Measurements from ENCODE around the gene PTPRF.
"Not testable (repeated sequence)": the region's sequence is repeated elsewhere in the genome, so short reads cannot be mapped to it uniquely, and the experiment has no call there.

PTPRF gene

DNA sequence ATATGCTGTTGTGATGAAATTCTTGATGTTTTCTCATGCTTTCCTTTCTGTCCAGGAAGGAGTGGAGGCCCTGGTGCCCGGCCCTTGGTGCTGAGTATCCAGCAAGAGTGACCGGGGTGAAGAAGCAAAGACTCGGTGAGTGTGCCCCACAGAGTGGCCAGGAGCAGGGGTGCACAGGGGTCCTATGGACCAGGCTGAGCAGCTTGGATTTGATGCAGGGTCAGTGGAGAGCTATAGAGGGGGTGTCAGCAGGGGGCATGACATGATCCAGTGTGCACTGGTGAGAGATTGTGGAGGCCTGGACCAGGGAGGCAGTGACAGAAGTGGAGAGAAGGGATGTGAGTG is 7.4 kb downstream of the PTPRF start:
- no peak for DNase-seq (ENCODE audit: low read depth)

DNA sequence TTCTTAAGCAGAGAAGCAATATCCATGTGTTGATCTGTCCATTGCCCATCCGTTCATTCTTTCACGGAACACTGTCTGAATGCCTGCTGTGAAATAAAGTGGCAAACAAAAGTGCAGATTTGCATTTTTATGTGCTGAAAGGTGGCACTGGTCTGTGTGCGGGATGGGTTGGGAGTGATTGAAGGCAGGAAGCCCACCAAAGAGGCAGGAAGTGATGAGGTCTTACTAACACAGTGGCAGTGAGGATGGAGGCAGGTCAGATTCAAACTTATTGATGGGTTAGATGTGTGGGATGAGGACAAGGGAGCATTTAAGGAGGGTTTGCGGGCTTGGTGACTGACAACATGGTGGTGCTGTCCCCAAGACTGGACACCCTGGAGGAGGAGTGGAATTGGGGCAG is 8.3 kb downstream of the PTPRF start:
- DNase-seq (ENCODE audit: low read depth) = no peak

DNA sequence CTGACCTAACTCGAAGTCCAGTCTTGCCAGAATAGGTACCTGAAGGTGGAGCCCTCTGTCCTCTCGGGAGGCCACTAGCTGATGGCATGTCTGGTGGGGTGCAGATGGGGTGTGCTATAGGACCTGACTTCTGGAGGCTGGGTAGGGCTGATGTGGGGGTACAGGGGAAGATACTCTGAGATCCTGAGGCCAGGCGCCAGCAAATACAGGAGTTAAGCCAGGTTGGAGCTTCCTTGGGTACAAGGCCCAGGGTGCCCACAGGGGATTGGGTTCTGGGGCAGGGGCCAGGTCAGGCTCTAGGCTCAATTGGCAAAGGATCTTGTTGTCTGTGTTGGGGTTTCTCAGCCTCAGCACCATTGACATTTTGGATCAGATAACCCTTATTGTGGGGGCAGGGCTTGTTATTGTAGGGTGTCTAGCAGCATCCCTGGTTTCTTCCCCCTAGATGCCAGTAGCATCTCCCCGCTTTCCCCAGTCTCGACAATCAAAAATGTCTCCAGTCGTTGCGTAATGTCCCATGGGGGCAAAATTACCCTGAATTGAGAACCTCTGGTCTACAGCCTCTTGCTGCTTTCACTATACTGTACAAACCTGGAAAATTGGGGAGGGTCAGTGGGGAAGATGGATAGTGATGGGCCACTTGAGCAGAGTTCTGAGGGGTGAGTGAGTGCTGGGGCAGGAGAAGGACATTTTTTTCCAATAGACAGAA is 9.2 kb downstream of the PTPRF start:
- no peak for DNase-seq (ENCODE audit: low read depth)

DNA sequence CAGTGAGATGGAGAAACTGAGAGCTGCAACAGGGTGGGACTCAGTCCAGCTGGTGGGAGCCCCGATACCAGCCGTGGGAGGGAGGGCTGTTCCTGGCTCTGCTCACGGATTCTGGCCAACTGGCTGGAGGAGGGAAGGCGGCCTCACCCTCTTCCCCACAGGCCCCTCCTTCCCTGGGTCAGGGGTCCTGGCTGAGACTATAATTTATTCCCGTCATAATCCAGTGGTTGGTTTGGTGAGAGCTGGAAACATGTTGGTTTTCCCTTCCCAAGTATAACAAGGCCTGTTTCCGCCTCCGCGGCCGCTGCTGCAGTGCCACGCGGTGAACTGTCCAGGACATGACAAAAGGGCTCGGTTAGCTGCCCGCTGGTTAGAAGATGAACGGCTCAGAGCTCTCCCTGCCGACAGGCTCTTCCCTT is 10.0 kb downstream of the PTPRF start:
- no peak for DNase-seq (ENCODE audit: low read depth)

DNA sequence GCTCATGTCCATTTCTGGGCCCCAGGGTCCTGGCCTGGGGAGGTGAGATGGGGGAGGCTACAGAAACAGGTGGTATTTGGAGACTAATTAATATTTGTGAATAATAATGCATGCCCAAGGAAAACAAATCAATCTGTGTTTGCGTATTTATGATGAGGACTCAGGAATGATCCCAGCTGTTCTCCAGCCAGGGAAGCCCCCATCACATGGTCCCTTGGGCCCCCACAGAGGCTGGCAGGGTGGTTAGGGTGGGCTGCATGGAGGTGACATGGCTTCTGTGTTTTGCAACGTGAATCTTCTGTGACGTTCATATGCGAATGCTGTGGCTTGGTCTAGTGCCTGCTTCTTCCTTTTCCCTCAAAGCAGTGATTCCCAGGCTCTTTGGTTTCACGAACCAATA is 10.5 kb downstream of the PTPRF start:
- no peak for DNase-seq (ENCODE audit: low read depth)

DNA sequence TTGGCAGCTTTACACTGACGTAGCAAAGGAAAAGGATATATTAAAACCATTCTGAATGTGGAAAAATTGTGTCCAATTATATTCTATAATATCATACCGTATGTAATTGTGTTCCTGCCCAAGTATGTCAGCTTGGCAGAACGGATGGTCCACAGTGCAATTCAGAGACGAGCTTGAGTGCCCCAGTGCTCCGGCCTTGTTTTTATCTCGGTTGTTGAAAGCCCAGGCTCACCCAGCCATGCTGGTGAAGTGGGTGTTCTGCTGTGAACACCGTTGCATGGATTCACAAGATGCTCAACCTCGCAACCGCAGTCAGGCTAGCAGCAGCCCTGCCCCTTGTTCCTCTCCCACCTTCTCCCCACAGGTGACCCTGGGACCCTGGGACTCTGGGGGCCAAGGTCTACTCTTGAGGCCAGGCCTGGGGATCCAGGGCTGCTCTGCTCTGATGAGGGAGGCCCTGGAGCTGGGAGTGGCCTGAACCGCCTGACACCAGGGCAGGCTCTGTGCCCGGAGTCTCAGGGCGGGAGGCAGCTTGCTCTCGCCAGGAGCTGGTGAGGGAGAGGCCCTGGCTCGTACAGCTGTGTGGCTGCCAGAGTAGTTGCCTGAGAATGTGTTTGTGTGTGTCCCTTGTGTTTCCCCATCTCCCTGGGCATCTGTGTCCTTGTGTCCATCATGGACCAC is 11.2 kb downstream of the PTPRF start:
- no peak for DNase-seq (ENCODE audit: low read depth)

DNA sequence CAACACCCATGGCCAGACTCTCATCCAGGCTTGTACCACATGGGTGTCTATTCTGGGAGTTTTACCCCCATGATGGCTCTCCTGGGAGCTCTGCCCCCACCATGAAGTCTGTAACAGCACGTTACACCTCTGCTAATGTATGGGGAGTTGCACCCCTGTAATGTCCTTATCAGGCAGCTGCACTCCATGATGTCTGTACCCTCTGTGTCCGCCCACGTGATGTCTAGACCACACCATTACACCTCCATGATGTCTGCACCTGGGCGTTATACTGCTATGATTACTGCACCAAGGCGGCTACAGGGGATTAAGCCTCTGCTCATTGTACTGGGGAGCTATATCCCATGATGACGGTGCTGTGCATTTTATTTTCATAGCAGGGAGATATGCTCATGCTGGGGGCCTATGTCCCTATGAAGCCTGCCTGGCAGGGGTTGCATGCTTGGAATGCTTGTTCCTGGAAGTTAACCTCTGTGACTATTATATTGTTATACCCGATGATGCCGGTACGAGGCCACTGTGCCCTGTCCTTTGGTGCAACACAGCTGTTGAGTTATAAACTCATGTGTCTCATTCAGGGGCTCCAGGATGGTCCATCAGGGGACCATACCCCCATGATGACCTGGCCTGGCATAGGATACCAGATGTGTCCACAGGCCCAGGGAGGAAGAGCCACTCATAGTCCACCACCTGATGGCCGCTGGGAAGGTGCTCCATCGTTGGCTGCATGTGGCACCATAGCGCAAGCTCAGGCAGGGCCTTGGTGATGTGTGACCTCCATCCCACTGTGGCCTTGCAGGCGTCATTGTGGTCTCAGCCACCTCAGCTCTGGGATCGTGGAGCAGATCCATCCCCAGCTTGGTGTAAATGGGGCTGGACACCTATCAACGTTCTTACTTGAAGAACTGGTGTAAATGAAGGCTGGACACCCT is 12.1 kb downstream of the PTPRF start:
- no peak for DNase-seq (ENCODE audit: low read depth)

DNA sequence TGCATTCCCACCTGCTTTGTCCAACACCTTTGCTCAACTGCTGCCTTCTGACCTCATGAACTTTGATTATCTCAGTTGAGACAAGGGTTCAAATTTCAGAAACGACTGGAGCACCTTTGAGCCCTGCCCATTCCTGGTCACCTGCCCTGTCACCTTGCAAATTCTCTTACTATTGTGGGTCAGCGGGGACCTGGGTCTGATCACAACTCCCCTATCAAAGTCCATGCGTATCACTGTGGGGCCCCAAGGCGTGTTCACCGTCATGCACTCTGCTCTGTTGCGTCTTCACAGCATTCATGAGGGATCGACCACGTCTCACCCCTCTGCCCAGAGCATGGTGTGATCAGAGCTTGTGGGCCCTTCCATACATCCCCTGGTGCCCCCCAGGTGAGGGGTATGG is 12.9 kb downstream of the PTPRF start:
- DNase-seq (ENCODE audit: low read depth) = no peak

DNA sequence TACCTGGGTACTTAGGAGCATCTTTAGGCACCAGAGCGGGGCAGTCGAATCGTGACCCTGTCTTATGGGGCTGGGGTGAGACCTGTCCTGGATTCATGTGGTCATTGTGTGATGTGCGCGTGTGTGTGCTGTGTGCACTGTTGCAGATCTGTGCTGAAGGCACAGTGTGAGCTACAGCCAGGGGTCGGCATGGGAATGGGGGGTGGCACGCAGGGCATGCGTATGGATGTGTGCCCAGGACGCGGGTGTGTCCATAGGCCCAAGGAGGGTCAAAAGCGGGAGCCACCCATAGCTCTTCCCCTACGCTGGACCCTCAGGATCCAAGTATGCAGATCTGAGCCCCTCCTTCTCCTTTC is 14.6 kb downstream of the PTPRF start:
- DNase-seq (ENCODE audit: low read depth) = no peak

DNA sequence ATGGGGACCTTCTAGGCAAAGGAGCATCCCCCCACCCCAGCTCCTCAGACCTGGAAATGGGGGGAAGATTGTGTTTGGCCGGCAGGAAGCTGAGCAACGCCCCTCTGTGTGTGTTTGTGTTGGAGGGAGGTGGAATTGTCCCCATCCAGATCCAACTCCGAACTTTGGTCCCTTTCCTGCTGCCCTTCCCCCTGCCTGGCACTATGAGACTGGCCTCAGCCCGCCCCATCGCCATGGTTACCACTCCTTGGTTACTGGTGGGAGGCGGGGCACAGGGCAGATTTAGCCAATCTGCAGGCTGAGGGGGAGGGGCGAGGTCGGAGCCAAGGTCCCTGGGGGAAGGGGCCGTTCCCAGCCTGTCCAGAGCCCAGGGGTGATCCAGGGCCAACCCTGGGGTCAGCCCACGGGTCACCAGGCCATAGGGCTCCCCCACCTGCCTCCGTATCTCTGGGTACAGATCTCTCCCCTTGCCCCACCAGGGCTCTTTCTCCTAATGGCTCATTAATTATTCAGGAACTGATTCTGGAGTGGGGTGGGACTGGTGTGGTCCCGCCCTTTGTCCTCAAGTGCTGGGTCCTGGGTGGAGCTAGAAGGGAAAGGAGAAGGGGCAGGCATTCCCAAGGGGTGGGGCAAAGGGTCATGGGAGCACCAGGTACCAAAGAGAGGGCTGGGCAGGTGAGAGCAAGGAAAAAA is 15.2 kb downstream of the PTPRF start:
- DNase-seq (ENCODE audit: low read depth) = no peak

DNA sequence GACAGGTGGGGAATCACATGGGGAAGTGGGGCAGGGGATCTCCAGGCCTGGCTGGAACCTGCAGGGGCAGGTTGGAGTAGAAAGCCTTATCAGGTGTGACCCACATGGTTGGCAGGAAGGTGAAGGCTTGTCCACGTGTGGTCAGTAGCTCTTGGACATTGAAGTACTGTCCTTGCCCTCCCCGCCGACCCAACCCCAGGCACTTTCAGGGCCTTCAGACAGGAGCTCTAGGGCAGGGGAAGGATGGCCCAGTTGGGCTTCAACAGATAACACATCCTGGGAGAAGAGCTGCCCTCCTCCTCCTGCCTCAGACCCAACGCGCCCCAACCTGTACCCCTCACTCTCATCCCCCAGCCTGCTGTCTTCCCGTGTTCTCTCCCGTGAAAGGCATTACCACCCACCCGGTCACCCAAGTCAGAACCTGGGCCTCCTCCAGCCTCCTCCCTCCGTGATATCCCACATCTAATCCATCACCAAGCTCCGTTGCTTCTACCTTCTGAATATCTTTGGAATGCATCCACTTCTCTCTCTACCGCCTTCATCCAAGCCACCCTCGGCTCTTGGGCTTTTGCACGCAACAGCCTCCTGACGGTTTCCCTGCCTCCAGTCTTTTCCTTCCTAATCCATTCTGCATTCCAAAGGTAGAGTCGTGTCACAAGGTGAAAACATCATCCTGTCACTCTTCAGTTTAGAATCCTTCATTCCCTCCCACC is 15.9 kb downstream of the PTPRF start:
- DNase-seq (ENCODE audit: low read depth) = no peak

DNA sequence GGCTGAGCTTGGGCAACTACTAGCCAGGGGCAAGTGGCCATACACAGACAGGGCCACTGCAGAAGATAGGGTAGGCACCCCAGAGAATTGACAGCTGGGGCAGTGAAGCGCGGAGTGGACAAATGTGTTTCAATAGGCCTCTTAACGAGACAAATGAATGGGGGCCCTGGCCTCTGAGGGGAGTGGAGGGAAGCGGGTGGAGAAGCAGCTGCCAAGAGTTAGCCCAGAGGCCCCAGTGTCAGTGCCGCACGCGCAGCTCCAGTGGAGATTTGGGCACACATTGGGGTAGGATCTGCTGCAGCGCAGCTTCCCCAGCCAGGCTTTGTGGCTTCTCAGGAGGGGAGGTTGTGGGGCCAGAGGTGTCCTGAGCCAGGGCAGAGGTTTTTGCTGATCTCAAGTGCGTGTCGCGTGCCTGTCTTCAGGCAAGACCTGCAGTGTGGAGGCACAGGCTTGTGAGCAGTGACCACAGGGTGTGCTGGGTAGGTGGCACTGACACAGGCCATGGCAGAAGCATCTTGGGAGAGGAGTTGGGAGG is 16.9 kb downstream of the PTPRF start:
- no peak for DNase-seq (ENCODE audit: low read depth)

DNA sequence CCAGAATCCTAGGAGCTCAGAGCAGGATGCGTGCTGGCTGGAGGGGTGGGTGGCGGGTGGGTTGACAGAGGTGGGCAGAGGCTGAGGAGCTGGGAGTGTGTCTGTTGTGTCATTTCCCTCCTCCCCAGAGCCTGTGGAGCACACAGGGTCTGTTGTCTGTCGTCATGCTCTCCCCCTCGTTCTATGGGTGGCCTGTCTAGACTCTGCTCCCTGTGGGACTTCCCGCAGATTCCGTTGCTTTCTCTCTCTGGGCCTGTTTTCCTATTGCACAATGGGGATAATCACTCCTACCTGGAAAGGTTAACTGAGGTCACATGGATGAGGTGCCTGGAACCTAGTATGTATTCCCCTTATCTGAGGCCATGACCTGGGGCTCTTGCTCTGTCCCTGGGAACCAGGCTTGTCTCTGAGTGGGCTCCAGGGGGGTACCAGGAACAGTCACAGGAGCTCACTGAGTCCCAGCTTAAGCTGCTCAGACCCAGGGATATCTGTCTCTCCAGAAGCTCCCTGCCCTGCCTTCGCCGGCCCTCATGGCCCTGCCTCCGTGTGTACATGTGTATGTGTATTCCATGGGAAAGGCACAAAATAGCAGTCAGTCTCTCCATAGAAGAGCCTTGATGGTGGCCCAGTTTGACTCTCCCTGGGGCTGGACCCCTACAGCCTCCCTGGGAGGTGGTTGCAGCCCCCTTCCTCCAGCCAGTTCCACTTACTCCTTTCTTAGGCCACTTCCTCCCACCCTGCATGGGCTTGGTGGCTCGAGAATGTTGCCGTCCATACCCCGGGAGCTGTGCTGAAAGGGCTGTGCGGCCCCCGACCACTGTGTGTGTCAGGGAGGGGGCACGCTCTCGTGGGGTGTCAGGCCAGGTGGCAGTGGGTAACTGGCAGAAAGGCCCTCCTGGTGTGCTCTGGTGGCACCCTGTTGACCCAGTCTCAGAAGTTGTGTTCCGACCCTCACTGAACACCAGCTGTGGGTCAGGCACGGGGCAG is 17.9 kb downstream of the PTPRF start:
- DNase-seq (ENCODE audit: low read depth) = no peak

DNA sequence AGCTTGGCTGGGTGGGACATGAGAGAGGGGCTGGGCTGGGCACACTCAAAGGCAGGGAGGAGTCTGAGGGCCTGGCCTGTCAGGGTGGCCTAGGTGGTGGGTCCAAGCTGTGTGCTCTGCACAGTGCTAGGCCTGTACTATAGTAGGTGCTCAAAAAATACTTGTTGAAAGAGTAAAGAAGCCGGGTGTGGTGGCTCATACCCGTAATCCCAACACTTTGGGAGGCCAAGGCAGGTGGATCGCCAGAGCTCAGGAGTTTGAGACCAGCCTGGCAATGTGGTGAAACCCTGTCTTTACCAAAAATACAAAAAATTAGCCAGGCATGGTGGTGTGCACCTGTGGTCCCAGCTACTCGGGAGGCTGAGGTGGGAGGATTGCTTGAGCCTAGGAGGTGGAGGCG is 18.7 kb downstream of the PTPRF start:
- DNase-seq (ENCODE audit: low read depth) = not testable (repeated sequence)

DNA sequence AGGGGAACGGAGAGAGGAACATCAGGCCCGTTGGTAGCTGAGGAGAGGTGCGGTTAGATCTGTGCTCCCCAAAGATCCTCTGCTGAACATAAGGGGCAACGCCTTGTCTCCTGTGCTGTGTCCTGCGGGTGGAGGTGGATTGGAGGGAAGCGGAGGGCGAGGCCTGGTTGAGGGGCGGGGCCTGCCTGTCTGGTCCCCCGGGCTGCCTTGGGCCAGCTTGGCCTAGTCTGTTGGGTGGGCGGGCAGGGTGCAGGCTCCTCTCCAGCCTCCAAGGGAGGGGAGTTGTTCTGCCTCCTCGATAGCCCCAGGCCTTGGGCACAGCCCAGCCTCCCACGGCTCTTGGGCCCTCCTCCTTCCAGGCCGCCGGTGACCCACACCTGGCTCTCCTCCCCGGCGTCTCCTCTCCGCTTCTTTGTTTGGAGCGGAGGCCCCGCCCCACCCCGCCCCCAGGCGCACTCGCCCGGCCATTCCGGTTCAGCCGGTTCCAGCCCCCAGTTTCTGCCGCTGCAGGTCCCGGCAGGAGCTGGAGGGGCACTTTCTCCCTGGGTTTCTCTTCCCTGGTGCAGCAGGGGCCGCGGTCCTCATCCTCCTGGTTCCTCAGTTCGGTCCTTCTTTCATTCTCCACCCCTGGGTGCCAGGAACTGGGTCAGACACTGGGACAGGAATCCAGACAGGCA is 19.4 kb downstream of the PTPRF start:
- no peak for DNase-seq (ENCODE audit: low read depth)

DNA sequence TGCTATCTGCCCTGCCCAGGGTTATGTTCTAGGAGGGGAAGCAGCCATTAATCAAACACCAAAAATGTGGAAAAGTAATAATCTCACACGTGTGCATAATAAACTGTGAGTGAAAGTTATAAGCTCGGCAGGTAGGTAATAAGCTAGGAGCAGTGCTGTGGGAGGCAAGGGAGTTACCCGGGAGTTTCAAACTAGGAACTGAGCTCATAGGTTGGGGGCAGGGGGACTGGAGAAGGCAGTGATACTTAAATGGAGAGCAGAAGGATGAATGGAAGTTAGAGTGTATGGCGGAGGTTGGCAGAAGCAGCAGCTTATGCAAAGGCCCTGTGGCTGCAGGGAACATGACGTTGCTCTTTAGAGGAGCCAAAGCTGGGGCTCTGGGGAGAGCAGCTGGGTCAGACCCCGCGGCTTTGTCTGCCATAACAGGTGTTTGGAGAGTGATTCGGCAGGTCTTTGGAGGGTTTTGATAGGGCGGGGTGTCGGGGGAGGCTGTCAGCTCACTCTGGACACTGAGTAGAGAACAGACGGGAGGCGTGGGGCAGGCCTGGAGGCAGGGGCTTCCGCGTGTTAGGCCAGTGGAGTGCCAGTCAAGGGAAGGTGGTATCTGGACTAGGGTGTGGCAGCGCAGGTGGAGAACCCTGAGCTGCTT is 20.0 kb downstream of the PTPRF start:
- DNase-seq (ENCODE audit: low read depth) = no peak

DNA sequence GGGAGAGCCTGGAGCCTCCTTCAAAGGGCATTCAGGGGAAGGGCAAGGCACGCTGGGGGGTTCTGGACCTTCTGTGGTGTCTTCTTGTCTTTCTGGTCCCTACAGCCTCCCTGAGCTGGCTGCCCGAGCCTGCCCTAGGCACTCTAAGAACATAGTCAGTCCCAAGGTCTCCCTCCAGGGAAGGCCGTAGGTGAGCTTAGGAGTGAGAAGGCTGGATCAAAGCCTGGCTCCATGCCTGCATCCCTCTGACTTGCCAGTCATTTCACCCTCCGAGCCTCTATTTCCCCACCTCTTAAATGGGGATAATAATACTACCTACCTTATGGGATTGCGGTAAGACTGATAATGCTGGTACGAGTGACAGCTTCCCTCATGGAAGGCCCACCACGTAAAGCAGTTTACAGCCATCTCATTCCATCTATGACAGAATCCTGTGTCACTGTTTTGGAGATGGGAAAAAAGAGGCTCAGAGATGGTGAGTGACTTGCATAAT is 20.8 kb downstream of the PTPRF start:
- no peak for DNase-seq (ENCODE audit: low read depth)

DNA sequence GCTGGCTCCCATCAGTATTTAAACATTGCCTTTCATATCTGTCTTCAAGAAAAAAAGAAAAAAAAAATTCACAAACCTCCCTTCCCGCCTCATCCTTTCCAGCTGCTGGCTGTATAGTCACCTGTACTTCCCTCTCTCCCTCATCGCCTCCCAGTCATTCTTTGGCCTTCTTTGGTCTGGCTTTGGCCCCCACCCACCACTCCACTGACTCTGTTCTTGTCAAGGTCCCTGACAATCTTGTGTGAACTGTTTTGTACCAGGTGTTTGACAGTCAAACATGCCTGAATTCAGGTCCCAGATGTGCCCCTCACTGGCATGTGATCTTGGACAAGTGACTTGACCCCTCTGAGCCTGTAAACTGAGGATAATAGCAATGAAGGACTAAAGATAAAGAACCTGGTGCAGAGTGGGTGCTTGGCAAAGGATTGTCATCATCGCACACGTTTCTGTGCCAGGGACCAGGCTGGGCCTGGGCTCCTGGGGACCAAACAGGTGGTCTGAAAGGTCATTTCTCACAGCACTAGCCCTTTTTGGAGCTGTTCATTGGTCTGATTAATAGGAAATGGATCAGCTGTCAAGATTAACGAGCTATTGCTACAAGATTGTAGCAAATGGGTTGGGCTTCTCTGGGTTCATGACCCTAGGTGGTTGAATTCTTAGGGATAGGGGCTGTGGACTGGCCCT is 21.5 kb downstream of the PTPRF start:
- DNase-seq (ENCODE audit: low read depth) = no peak
